ENCODE data around the gene EVI2B. TPM values are rescaled to one million over a fixed set of nuclear protein-coding genes. Genes with fewer than 3 reads are reported as not detected.

EVI2B gene
- total RNA-seq, 1 experiment from 2014 or later, result not detected

GRCh38 chr17:31281061-31281460 lies 32.8 kb downstream of the EVI2B start:
- no peak overlapping the region for H3K23ac ChIP-seq (ENCODE audit: insufficient read length, low read depth, low read length)
- H2BK15ac ChIP-seq (ENCODE audit: low read depth, low read length), result no peak overlapping the region
- H3K56ac ChIP-seq (ENCODE audit: insufficient read length, low read depth, low read length), result no peak overlapping the region
- H2BK5ac ChIP-seq (ENCODE audit: insufficient read length, low read length), result no peak overlapping the region
- no peaks in the 10 kb centered on the region for H4K20me1 ChIP-seq (ENCODE audit: control insufficient read depth, insufficient read depth, insufficient read length)
- DNase-seq, result no peak
- no peak overlapping the region for H2BK12ac ChIP-seq (ENCODE audit: insufficient read length, low read depth, low read length)
- Mint-ChIP-seq H3K27me3 (ENCODE audit: low read depth) (no peaks in the 10 kb centered on the region), H3K27ac (no peak overlapping the region), H3K9me3 (peaks cover 0 to 3% of the 10 kb centered on the region in 2 experiments; a peak in 1 of 5 replicates), H3K4me1 (peaks cover 7 to 10% of the 10 kb centered on the region in 2 experiments), H3K4me3 (no peak overlapping the region), H3K36me3 (ENCODE audit: insufficient read depth in 1 of 3, low read depth in 3 of 3) (peaks cover 3 to 35% (median 24%) of the 10 kb centered on the region in 3 experiments)
- no CpG with 5 or more reads among the region's 2 CpGs for WGBS (ENCODE audit: extremely low coverage, insufficient read length, low lambda C conversion rate)
- no peaks in the 10 kb centered on the region for H3K9me3 ChIP-seq (ENCODE audit: control insufficient read depth, low read depth, low read length)
- H3K23me2 ChIP-seq (ENCODE audit: insufficient read length, low read depth, low read length, poor library complexity, severe bottlenecking), result no peaks in the 10 kb centered on the region
- no peak overlapping the region for H3K27ac ChIP-seq (ENCODE audit: insufficient read length, low read depth, low read length)
- no peak overlapping the region for H4K8ac ChIP-seq (replicated peaks; ENCODE audit: insufficient read length, low read depth, low read length)
- no peak overlapping the region for H3K18ac ChIP-seq (ENCODE audit: insufficient read length, low read depth, low read length)
- H2BK120ac ChIP-seq (ENCODE audit: low read depth, low read length, poor library complexity, severe bottlenecking), result no peak overlapping the region
- H3T11ph ChIP-seq (ENCODE audit: low read length), result no peak overlapping the region
- H3K14ac ChIP-seq (ENCODE audit: insufficient read depth, low read length), result no peak overlapping the region
- no peak for TF ChIP-seq CTCF (conservative IDR thresholded peaks at IDR 0.05)
- H2BK20ac ChIP-seq (ENCODE audit: low read depth, low read length, poor library complexity, severe bottlenecking), result no peak overlapping the region
- H3K4ac ChIP-seq (ENCODE audit: low read depth, low read length), result no peak overlapping the region
- H4K5ac ChIP-seq (ENCODE audit: insufficient read length, low read depth, low read length), result no peak overlapping the region
- no peaks in the 10 kb centered on the region; the same call in 1 of the 2 replicates for H3K4me1 ChIP-seq (ENCODE audit: insufficient read depth, low read length)
- no peaks in the 10 kb centered on the region for H3K79me2 ChIP-seq (ENCODE audit: insufficient read depth, low read length)
- H2AK5ac ChIP-seq (ENCODE audit: insufficient read length, low read length), result no peak overlapping the region
- H3K9ac ChIP-seq (ENCODE audit: extremely low read depth, insufficient read length, low read length), result no peak overlapping the region
- H3K79me1 ChIP-seq (ENCODE audit: insufficient read depth, low read depth, low read length, poor library complexity, severe bottlenecking), result no peaks in the 10 kb centered on the region
- no peak overlapping the region for H3K4me2 ChIP-seq (ENCODE audit: insufficient read depth, insufficient read length, low read length)
- no peak overlapping the region for H2AFZ ChIP-seq (ENCODE audit: low read length)
- no peaks in the 10 kb centered on the region for H3K27me3 ChIP-seq (ENCODE audit: insufficient read depth, low read length)
- H4K91ac ChIP-seq (ENCODE audit: insufficient read length, low read depth, low read length), result no peak overlapping the region
